Loucy (cell line): Measurements from ENCODE around the gene ZNF277.

Experiments used
- H2AFZ ChIP-seq: fragments of 200-600 bp; sonication (generic); 2 replicates; pipeline ENCODE4 v1.6.0; 2016; ENCODE audit warnings: antibody characterized with exemption, mild to moderate bottlenecking, low read length, moderate library complexity
- H3F3A ChIP-seq: fragments of 200-600 bp; 2 replicates; pipeline ENCODE4 v1.6.0; 2016; ENCODE audit warnings: antibody characterized with exemption, low read depth, mild to moderate bottlenecking
- H3K27me3 ChIP-seq: fragments of 200-600 bp; sonication (generic); 2 replicates; pipeline ENCODE4 v1.6.1; 2014; ENCODE audit warnings: low read length, mild to moderate bottlenecking; ENCODE audit not compliant: insufficient read depth, poor library complexity, severe bottlenecking
- H3K36me3 ChIP-seq: fragments of 200-600 bp; sonication (generic); 2 replicates; pipeline ENCODE4 v1.6.1; 2016; ENCODE audit warnings: low read length; ENCODE audit not compliant: insufficient read depth
- H3K4me1 ChIP-seq: fragments of 200-600 bp; sonication (generic); 2 replicates; pipeline ENCODE4 v1.5.1; 2014; ENCODE audit warnings: low read length, mild to moderate bottlenecking; ENCODE audit not compliant: insufficient read depth, poor library complexity, severe bottlenecking
- H3K4me2 ChIP-seq: fragments of 200-600 bp; sonication (generic); 2 replicates; pipeline ENCODE4 v1.6.0; 2014; ENCODE audit warnings: antibody characterized with exemption, low read length, low read depth, mild to moderate bottlenecking; ENCODE audit not compliant: poor library complexity, severe bottlenecking
- H3K4me3 ChIP-seq: fragments of 200-600 bp; sonication (generic); 2 replicates; pipeline ENCODE4 v1.5.1; 2014; ENCODE audit warnings: low read length, mild to moderate bottlenecking, mixed read lengths; ENCODE audit not compliant: poor library complexity, severe bottlenecking
- H3K79me2 ChIP-seq: fragments of 200-600 bp; sonication (generic); 2 replicates; pipeline ENCODE4 v1.6.1; 2014; ENCODE audit warnings: low read length; ENCODE audit not compliant: insufficient read depth
- H3K9ac ChIP-seq: fragments of 200-600 bp; sonication (generic); 2 replicates; pipeline ENCODE4 v1.6.0; 2014; ENCODE audit warnings: mild to moderate bottlenecking, low read depth, low read length, moderate library complexity; ENCODE audit not compliant: poor library complexity, severe bottlenecking
- H3K9me2 ChIP-seq: fragments of 200-600 bp; sonication (generic); replicated peaks from 2 replicates; pipeline ENCODE4 v1.6.1; 2016; ENCODE audit warnings: low read depth, low read length, mixed read lengths
- H3K9me3 ChIP-seq: fragments of 200-600 bp; sonication (generic); 2 replicates; pipeline ENCODE4 v1.6.1; 2014; ENCODE audit warnings: mild to moderate bottlenecking, antibody characterized with exemption, low read length, low read depth; ENCODE audit not compliant: insufficient read depth
- H4K20me1 ChIP-seq: fragments of 200-600 bp; sonication (generic); 2 replicates; pipeline ENCODE4 v1.6.0; 2014; ENCODE audit warnings: antibody characterized with exemption, low read length, mild to moderate bottlenecking; ENCODE audit not compliant: insufficient read depth, poor library complexity, severe bottlenecking
- EZH2phosphoT487 ChIP-seq: fragments of 200-600 bp; IDR thresholded peaks from 2 replicates; pipeline ENCODE4 v1.6.1; 2018; ENCODE audit warnings: antibody characterized with exemption, mild to moderate bottlenecking, moderate library complexity, borderline replicate concordance
- TF ChIP-seq, protein P1 (sequence below): fragments of 200-600 bp; sonication (generic); conservative IDR thresholded peaks from 2 replicates; pipeline ENCODE4 v1.5.1; 2014; ENCODE audit warnings: mild to moderate bottlenecking, antibody characterized with exemption, low read length

Gene ZNF277

DNA sequence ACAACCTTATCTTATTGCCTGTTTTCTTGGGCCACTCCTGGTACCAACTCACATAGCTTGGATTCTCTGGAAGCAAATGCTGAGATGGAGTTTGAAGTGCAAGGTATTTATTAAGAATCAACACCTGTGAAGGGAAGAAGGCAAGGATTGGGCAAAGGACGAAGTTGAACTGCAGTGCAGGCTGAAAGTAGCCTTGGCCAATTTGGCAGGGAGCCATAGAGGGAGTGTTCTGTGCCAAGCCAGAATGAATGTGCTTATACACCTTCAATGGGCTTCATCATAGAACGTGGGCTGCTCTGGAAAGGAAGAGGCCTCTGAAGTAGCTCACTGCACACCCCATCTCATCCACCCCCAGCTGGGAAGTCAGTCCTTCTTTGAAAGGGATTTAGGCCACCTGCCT lies 163.9 kb downstream of the ZNF277 start:
- Histone ChIP-seq H4K20me1 (no peaks in the 10 kb centered on the region), H3K4me1 (no peaks in the 10 kb centered on the region), H3F3A (no peaks in the 10 kb centered on the region), H3K79me2 (no peaks in the 10 kb centered on the region), H2AFZ (no peak overlapping the region), H3K9me2 (no peaks in the 10 kb centered on the region), H3K9me3 (no peaks in the 10 kb centered on the region), H3K4me2 (no peak overlapping the region), H3K4me3 (no peak overlapping the region), H3K27me3 (no peaks in the 10 kb centered on the region), H3K9ac (no peak overlapping the region), H3K36me3 (no peaks in the 10 kb centered on the region)
- TF ChIP-seq EZH2phosphoT487, result no peak
- TF ChIP-seq, protein P1, sequence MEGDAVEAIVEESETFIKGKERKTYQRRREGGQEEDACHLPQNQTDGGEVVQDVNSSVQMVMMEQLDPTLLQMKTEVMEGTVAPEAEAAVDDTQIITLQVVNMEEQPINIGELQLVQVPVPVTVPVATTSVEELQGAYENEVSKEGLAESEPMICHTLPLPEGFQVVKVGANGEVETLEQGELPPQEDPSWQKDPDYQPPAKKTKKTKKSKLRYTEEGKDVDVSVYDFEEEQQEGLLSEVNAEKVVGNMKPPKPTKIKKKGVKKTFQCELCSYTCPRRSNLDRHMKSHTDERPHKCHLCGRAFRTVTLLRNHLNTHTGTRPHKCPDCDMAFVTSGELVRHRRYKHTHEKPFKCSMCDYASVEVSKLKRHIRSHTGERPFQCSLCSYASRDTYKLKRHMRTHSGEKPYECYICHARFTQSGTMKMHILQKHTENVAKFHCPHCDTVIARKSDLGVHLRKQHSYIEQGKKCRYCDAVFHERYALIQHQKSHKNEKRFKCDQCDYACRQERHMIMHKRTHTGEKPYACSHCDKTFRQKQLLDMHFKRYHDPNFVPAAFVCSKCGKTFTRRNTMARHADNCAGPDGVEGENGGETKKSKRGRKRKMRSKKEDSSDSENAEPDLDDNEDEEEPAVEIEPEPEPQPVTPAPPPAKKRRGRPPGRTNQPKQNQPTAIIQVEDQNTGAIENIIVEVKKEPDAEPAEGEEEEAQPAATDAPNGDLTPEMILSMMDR, result no peak

DNA sequence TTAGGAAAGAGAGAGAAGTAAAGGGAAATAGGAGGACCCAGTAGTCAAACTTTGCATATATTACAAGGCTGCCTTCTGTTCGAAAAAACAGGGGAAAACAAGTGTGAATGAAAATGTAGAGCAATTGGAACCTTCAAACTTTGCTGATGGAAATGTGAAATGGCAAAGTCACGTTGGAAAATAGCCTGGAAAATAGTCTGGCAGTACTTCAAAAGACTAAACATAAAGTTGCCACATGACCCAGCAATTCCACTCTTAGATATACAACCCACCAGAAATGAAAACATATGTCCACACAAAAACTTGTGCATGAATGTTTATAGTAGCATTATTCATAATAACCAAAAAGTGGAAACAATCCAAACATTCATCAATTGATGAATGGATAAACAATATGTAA lies 165.2 kb downstream of the ZNF277 start:
- no peaks in the 10 kb centered on the region for H3F3A ChIP-seq
- no peak overlapping the region for H2AFZ ChIP-seq
- no peaks in the 10 kb centered on the region for H4K20me1 ChIP-seq
- H3K9ac ChIP-seq, result no peak overlapping the region
- H3K4me2 ChIP-seq, result no peak overlapping the region
- H3K9me2 ChIP-seq, result no peaks in the 10 kb centered on the region
- H3K27me3 ChIP-seq, result no peaks in the 10 kb centered on the region
- no peak overlapping the region for H3K4me3 ChIP-seq
- H3K9me3 ChIP-seq, result no peaks in the 10 kb centered on the region
- no peaks in the 10 kb centered on the region for H3K4me1 ChIP-seq
- H3K79me2 ChIP-seq, result no peaks in the 10 kb centered on the region
- TF ChIP-seq EZH2phosphoT487, result no peak
- TF ChIP-seq, protein P1, result no peak
- H3K36me3 ChIP-seq, result no peaks in the 10 kb centered on the region

DNA sequence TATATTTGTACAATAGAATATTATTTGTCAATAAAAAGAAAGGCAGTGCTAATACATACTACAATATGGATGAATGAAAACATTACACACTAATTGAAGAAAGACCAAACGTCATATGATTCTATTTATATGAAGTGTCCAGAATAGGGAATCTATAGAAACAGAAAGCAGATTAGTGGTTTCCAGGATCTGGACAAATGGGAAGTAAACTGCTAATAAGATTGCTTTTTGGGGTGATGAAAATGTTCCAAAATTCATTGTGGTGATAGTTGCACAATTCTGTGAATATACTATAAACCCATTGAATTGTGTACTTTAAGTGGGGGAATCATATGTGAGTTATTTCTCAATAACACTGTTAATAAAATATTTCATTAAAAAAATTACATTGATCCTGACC lies 165.6 kb downstream of the ZNF277 start:
- Histone ChIP-seq H3K9me3 (no peaks in the 10 kb centered on the region), H3K9me2 (no peaks in the 10 kb centered on the region), H3K4me3 (no peak overlapping the region), H3K27me3 (no peaks in the 10 kb centered on the region), H3K9ac (no peak overlapping the region), H3K79me2 (no peaks in the 10 kb centered on the region), H3K36me3 (no peaks in the 10 kb centered on the region), H3F3A (no peaks in the 10 kb centered on the region), H3K4me1 (no peaks in the 10 kb centered on the region), H2AFZ (no peak overlapping the region), H4K20me1 (no peaks in the 10 kb centered on the region), H3K4me2 (no peak overlapping the region)
- TF ChIP-seq EZH2phosphoT487, result no peak
- TF ChIP-seq, protein P1, result no peak
